ENCODE data around the gene GXYLT2.
A peak's percentile ranks its signal among the peaks of the same experiment; 100 is the strongest.
"Not testable (repeated sequence)": the region's sequence is repeated elsewhere in the genome, so short reads cannot be mapped to it uniquely, and the experiment has no call there.

Gene GXYLT2

DNA sequence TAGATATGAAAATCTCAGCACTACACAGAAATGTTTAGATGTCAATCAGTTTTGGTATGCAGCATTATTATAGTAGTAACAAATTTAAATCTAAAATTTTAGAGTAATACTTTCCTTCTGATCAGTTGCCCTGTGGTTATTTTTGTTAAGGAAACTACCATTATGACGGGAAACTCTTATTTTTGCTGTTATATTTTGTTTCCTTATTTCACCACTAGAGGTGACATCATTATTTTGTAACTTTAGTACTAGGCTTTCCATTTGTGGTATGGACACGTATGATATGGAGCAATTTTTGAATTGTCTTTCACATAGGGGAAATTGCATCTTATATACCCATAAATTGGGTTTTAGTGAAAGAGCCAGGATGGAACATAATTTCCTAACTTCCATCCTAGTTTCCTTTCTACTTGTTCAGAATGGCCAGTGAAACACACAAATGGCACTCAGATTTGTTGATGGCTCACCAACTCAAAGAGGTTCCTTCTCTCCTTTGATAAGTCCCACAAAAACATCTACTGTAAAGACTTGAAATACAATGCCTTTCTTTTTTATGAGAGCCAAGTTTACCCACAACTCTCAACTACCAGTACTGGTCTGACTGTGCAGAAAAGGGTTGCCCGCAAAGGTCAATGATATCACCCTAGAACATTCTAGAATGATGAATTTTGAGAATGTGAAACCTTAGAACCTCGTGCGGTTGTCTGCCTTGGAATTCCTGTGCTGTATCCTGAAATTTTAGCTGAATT lies 89.4 kb downstream of the GXYLT2 start:
- peak in 1 of 2 experiments; percentile 39 for DNase-seq

- no peak for DNase-seq
Observed at GRCh38 chr3:72982609-72983366, 94.9 kb downstream of the GXYLT2 start.

DNA sequence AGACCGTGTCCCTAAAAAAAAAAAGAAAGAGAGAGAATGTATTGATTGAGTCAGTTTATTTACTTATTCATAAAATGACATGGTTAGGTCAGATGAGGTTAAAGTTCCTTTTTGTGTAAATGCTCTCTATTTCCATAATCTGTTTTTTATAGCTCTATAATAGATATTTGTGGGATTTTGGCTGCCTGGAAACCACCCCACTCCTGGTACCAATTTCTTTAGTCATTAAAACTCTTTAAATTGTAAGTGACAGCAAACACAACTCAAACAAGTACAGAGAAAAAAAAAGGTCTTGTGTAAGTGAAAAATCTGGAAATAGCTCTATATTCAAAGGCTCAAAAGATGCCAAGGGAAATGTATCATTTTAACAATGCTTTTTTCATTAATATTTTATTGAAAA lies 97.7 kb downstream of the GXYLT2 start:
- DNase-seq = no peak

DNA sequence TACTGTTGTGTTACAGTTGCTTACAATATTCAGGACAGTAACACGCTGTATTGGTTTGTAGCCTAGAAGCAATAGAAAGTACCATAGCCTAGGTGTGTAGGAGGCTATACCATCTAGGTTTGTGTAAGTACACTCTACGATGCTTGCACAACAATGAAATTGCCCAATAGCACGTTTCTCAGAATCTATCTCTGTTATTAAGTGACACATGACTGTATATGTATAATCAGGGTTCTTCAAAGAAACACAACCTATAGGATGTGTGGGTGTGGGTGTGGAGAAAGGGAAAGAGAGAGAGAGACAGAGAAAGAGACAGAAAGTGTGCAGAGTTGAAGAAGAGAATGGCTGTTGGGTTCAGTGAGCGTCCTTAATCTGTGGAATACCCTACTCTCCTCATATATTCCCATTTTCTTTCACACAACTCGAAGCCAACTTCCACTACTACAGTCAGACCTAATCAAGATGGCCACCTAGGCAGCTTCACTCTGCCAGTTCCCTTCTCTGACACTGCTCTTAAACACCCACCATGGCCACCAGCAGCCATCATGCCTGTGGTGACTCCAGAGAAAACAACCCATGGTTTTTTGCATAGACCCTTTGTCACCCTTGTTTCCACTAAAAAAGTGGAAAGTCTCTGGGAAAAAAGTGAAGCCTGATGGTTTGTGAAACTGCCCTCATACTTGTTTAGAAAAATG lies 103.0 kb downstream of the GXYLT2 start:
- no peak for DNase-seq

DNA sequence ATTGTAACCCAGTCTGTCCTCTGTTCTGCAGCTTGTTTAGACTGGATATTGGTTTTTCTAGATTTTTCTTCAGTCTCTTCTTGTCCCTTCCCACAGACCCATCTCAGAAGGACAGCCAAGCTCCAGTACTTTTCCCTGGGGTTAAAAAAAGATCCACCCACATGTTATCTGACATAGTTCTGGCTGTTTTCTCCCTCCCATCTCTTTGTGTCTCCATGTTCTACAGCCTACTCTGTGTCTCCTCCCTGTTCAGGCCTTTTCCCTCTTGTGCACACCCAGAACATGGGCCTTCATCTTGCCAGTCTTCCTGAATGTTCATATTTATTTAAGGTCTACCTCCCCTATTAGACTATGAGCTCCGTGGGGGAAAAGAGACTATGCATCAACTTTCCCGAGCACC lies 103.7 kb downstream of the GXYLT2 start:
- DNase-seq = no peak

- DNase-seq = no peak
Observed at GRCh38 chr3:72993391-72993790, 105.5 kb downstream of the GXYLT2 start.

DNA sequence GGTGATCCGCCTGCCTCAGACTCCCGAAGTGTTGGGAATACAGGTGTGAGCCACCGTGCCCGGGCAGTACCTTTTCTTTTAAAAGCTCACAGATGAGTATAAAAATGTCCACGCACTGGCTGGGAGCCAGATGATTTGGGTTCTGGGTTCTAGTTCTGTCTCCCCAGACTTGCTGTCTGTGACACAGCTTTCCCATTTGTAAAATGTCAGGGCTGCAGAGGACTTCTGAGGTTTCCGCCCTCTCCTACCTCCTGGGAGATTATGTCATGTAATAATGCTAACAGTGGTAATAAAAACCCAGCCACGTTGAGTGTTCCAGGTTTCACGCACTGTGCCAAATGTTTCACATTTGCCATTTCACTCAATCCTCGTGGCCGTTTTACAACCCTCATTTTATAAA lies 107.5 kb downstream of the GXYLT2 start:
- no peak for DNase-seq

GRCh38 chr3:72996121-72996472 lies 108.3 kb downstream of the GXYLT2 start:
- no peak for DNase-seq

GRCh38 chr3:72996473-72997333 lies 108.9 kb downstream of the GXYLT2 start, which contains the start of gene PPP4R2:
PPP4R2 (plus strand) TSS chr3:72996811; CDS start chr3:72997038, 227 bp downstream.
- peak; percentile 93 to 95 for DNase-seq

- DNase-seq = no peak
Observed at GRCh38 chr3:72997421-72997961, 109.6 kb downstream of the GXYLT2 start.

GRCh38 chr3:72998466-72998865 lies 110.6 kb downstream of the GXYLT2 start:
- DNase-seq = no peak

GRCh38 chr3:72999951-73000350 lies 112.1 kb downstream of the GXYLT2 start:
- DNase-seq = peak; percentile 40 to 43

DNA sequence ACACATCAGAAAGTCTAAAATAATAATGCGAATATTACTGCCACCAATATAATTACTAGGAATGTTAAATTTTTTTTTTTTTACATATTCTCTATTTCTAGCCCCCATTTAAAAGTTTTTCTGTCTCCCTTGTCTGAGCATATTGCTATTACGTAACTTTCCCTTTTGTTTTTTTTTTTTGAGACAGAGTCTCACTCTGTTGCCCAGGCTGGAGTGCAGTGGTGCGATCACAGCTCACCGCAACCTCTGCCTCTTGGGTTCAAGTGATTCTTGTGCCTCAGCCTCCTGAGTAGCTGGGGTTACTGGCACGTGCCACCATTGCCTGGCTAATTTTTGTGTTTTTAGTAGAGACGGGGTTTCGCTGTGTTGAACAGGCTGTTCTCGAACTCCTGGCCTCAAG lies 115.2 kb downstream of the GXYLT2 start:
- not testable (repeated sequence) for DNase-seq

GRCh38 chr3:73004316-73004715 lies 116.5 kb downstream of the GXYLT2 start:
- no peak for DNase-seq

- no peak for DNase-seq
Observed at GRCh38 chr3:73007992-73008712, 120.3 kb downstream of the GXYLT2 start.

- DNase-seq = no peak
Observed at GRCh38 chr3:73009008-73009407, 121.2 kb downstream of the GXYLT2 start.

- no peak for DNase-seq
Observed at GRCh38 chr3:73009750-73010149, 121.9 kb downstream of the GXYLT2 start.

- no peak for DNase-seq
Observed at GRCh38 chr3:73010158-73010557, 122.3 kb downstream of the GXYLT2 start.

- DNase-seq = no peak
Observed at GRCh38 chr3:73018298-73018697, 130.5 kb downstream of the GXYLT2 start.

GRCh38 chr3:73018790-73019441 lies 131.1 kb downstream of the GXYLT2 start:
- DNase-seq = no peak

GRCh38 chr3:73021301-73021835 lies 133.5 kb downstream of the GXYLT2 start:
- DNase-seq = no peak

Data from activated T-cell treated with anti-CD3 and anti-CD28 coated beads, Interleukin-2, amount 50 U/mL, for 48 hours (primary cell).